Measurements from ENCODE around the gene PCIF1. TPM values are rescaled to one million over a fixed set of nuclear protein-coding genes. Genes with fewer than 3 reads are reported as not detected.

Gene PCIF1
- total and polyA plus RNA-seq, 5 donors from 2014 or later: 82.0 to 95.3 (median 92.3) TPM

- H3K27ac ChIP-seq (ENCODE audit: insufficient read depth, low read length, poor library complexity, severe bottlenecking): peak within 1 kb of the TSS; percentile 100
- Mint-ChIP-seq H3K36me3 (peaks cover 9% of the 10 kb centered on the region), H3K4me3 (peak within 1 kb of the TSS; percentile 95 to 99 (median 96)), H3K27me3 (peaks cover 14% of the 10 kb centered on the region), H3K27ac (peak within 1 kb of the TSS; percentile 100), H3K4me1 (peaks cover 9 to 29% (median 18%) of the 10 kb centered on the region in 4 donors), H3K9me3 (no peaks in the 10 kb centered on the region)
- DNase-seq (peak; percentile 87 to 97 (median 96)), ATAC-seq (ENCODE audit: low read depth in 2 of 2) (peak; percentile 81 to 84)
- H3K36me3 ChIP-seq (ENCODE audit: control insufficient read depth, insufficient read depth, low read length): peaks cover 26% of the 10 kb centered on the region
- H3K27me3 ChIP-seq (ENCODE audit: control insufficient read depth, insufficient read depth, low read length): no peaks in the 10 kb centered on the region
- no peaks in the 10 kb centered on the region for H3K9me3 ChIP-seq (ENCODE audit: control insufficient read depth in 2 of 2, low read length in 2 of 2)
- peak within 1 kb of the TSS; percentile 96 for H3K4me3 ChIP-seq (ENCODE audit: low read depth, low read length)
- H3K4me1 ChIP-seq (ENCODE audit: control insufficient read depth, insufficient read depth, low read length, poor library complexity, severe bottlenecking): peaks cover 32% of the 10 kb centered on the region
These were observed 37.4 kb downstream of the PCIF1 start, which contains the start of gene ZNF335 for GRCh38 chr20:45971675-45972499. Gene ZNF335 (minus strand): TSS chr20:45972203. CDS start chr20:45971410, 793 bp downstream.

- peak overlapping the region; percentile 100 for H3K27ac ChIP-seq (ENCODE audit: insufficient read depth, low read length, poor library complexity, severe bottlenecking)
- ATAC-seq (ENCODE audit: low read depth in 2 of 2) (no peak), DNase-seq (no peak)
- peaks cover 3% of the 10 kb centered on the region for H3K36me3 Mint-ChIP-seq
- peak overlapping the region; percentile 95 to 99 (median 96) for H3K4me3 Mint-ChIP-seq
- peaks cover 14% of the 10 kb centered on the region for H3K27me3 Mint-ChIP-seq
- no peaks in the 10 kb centered on the region for H3K27me3 ChIP-seq (ENCODE audit: control insufficient read depth, insufficient read depth, low read length)
- peak overlapping the region; percentile 93 for H3K4me3 ChIP-seq (ENCODE audit: low read depth, low read length)
- H3K9me3 Mint-ChIP-seq: no peaks in the 10 kb centered on the region
- peaks cover 32% of the 10 kb centered on the region for H3K4me1 ChIP-seq (ENCODE audit: control insufficient read depth, insufficient read depth, low read length, poor library complexity, severe bottlenecking)
- no peaks in the 10 kb centered on the region for H3K9me3 ChIP-seq (ENCODE audit: control insufficient read depth in 2 of 2, low read length in 2 of 2)
- peaks cover 19% of the 10 kb centered on the region for H3K36me3 ChIP-seq (ENCODE audit: control insufficient read depth, insufficient read depth, low read length)
- H3K4me1 Mint-ChIP-seq: peaks cover 9 to 29% (median 18%) of the 10 kb centered on the region in 4 donors
- peak overlapping the region; percentile 100 for H3K27ac Mint-ChIP-seq
These were observed 38.2 kb downstream of the PCIF1 start for GRCh38 chr20:45972500-45973183.

GRCh38 chr20:45974896-45975565, 40.5 kb downstream of the PCIF1 start:
- Histone ChIP-seq H3K27ac (ENCODE audit: insufficient read depth, low read length, poor library complexity, severe bottlenecking) (no peak overlapping the region), H3K4me1 (ENCODE audit: control insufficient read depth, insufficient read depth, low read length, poor library complexity, severe bottlenecking) (peaks cover 15% of the 10 kb centered on the region), H3K4me3 (ENCODE audit: low read depth, low read length) (no peak overlapping the region), H3K9me3 (ENCODE audit: control insufficient read depth in 2 of 2, low read length in 2 of 2) (no peaks in the 10 kb centered on the region), H3K36me3 (ENCODE audit: control insufficient read depth, insufficient read depth, low read length) (no peaks in the 10 kb centered on the region), H3K27me3 (ENCODE audit: control insufficient read depth, insufficient read depth, low read length) (no peaks in the 10 kb centered on the region)
- no peaks in the 10 kb centered on the region for H3K9me3 Mint-ChIP-seq
- H3K27ac Mint-ChIP-seq: no peak overlapping the region
- peaks cover 30% of the 10 kb centered on the region for H3K27me3 Mint-ChIP-seq
- DNase-seq (no peak), ATAC-seq (ENCODE audit: low read depth in 2 of 2) (no peak)
- peaks cover 7 to 19% (median 13%) of the 10 kb centered on the region in 4 donors for H3K4me1 Mint-ChIP-seq
- peak overlapping the region in 1 of 4 donors; percentile 99 for H3K4me3 Mint-ChIP-seq
- peaks cover 3% of the 10 kb centered on the region for H3K36me3 Mint-ChIP-seq

- Mint-ChIP-seq H3K27ac (no peak overlapping the region), H3K27me3 (peaks cover 30% of the 10 kb centered on the region), H3K4me3 (no peak overlapping the region), H3K36me3 (peaks cover 3% of the 10 kb centered on the region), H3K4me1 (peaks cover 3 to 14% (median 9%) of the 10 kb centered on the region in 4 donors), H3K9me3 (no peaks in the 10 kb centered on the region)
- DNase-seq (no peak), ATAC-seq (ENCODE audit: low read depth in 2 of 2) (no peak)
- Histone ChIP-seq H3K4me1 (ENCODE audit: control insufficient read depth, insufficient read depth, low read length, poor library complexity, severe bottlenecking) (peaks cover 8% of the 10 kb centered on the region), H3K27me3 (ENCODE audit: control insufficient read depth, insufficient read depth, low read length) (no peaks in the 10 kb centered on the region), H3K27ac (ENCODE audit: insufficient read depth, low read length, poor library complexity, severe bottlenecking) (no peak overlapping the region), H3K36me3 (ENCODE audit: control insufficient read depth, insufficient read depth, low read length) (no peaks in the 10 kb centered on the region), H3K4me3 (ENCODE audit: low read depth, low read length) (no peak overlapping the region), H3K9me3 (ENCODE audit: control insufficient read depth in 2 of 2, low read length in 2 of 2) (no peaks in the 10 kb centered on the region)
These were observed 41.2 kb downstream of the PCIF1 start for GRCh38 chr20:45975686-45976085.

GRCh38 chr20:45976086-45976485, 41.6 kb downstream of the PCIF1 start:
- Histone ChIP-seq H3K4me3 (ENCODE audit: low read depth, low read length) (no peak overlapping the region), H3K27ac (ENCODE audit: insufficient read depth, low read length, poor library complexity, severe bottlenecking) (no peak overlapping the region), H3K36me3 (ENCODE audit: control insufficient read depth, insufficient read depth, low read length) (no peaks in the 10 kb centered on the region), H3K27me3 (ENCODE audit: control insufficient read depth, insufficient read depth, low read length) (no peaks in the 10 kb centered on the region), H3K9me3 (ENCODE audit: control insufficient read depth in 2 of 2, low read length in 2 of 2) (no peaks in the 10 kb centered on the region), H3K4me1 (ENCODE audit: control insufficient read depth, insufficient read depth, low read length, poor library complexity, severe bottlenecking) (peaks cover 7% of the 10 kb centered on the region)
- Mint-ChIP-seq H3K4me1 (peaks cover 3 to 11% (median 9%) of the 10 kb centered on the region in 4 donors), H3K27me3 (peaks cover 30% of the 10 kb centered on the region), H3K36me3 (peaks cover 3% of the 10 kb centered on the region), H3K9me3 (no peaks in the 10 kb centered on the region), H3K27ac (no peak overlapping the region), H3K4me3 (no peak overlapping the region)
- DNase-seq (no peak), ATAC-seq (ENCODE audit: low read depth in 2 of 2) (no peak)

GRCh38 chr20:45981261-45981660, 46.8 kb downstream of the PCIF1 start:
- DNase-seq (no peak), ATAC-seq (ENCODE audit: low read depth in 2 of 2) (no peak)
- Histone ChIP-seq H3K4me3 (ENCODE audit: low read depth, low read length) (no peak overlapping the region), H3K27me3 (ENCODE audit: control insufficient read depth, insufficient read depth, low read length) (no peaks in the 10 kb centered on the region), H3K27ac (ENCODE audit: insufficient read depth, low read length, poor library complexity, severe bottlenecking) (no peak overlapping the region), H3K4me1 (ENCODE audit: control insufficient read depth, insufficient read depth, low read length, poor library complexity, severe bottlenecking) (no peaks in the 10 kb centered on the region), H3K36me3 (ENCODE audit: control insufficient read depth, insufficient read depth, low read length) (no peaks in the 10 kb centered on the region), H3K9me3 (ENCODE audit: control insufficient read depth in 2 of 2, low read length in 2 of 2) (no peaks in the 10 kb centered on the region)
- Mint-ChIP-seq H3K9me3 (no peaks in the 10 kb centered on the region), H3K27me3 (peaks cover 16% of the 10 kb centered on the region), H3K4me3 (peak overlapping the region in 1 of 4 donors; percentile 80), H3K36me3 (no peaks in the 10 kb centered on the region), H3K4me1 (peaks cover 0 to 6% (median 4%) of the 10 kb centered on the region in 4 donors), H3K27ac (no peak overlapping the region)

- Mint-ChIP-seq H3K27me3 (peaks cover 20% of the 10 kb centered on the region), H3K27ac (no peak overlapping the region), H3K9me3 (no peaks in the 10 kb centered on the region), H3K36me3 (no peaks in the 10 kb centered on the region), H3K4me3 (no peak overlapping the region), H3K4me1 (peaks cover 0 to 9% (median 4%) of the 10 kb centered on the region in 4 donors)
- Histone ChIP-seq H3K36me3 (ENCODE audit: control insufficient read depth, insufficient read depth, low read length) (no peaks in the 10 kb centered on the region), H3K9me3 (ENCODE audit: control insufficient read depth in 2 of 2, low read length in 2 of 2) (no peaks in the 10 kb centered on the region), H3K4me1 (ENCODE audit: control insufficient read depth, insufficient read depth, low read length, poor library complexity, severe bottlenecking) (peaks cover 6% of the 10 kb centered on the region), H3K27ac (ENCODE audit: insufficient read depth, low read length, poor library complexity, severe bottlenecking) (no peak overlapping the region), H3K27me3 (ENCODE audit: control insufficient read depth, insufficient read depth, low read length) (no peaks in the 10 kb centered on the region), H3K4me3 (ENCODE audit: low read depth, low read length) (no peak overlapping the region)
- peak in 1 of 3 donors; percentile 71 for DNase-seq
- ATAC-seq (ENCODE audit: low read depth in 2 of 2): no peak
These were observed 48.8 kb downstream of the PCIF1 start for GRCh38 chr20:45983279-45983743.
